Measurements from ENCODE around the gene MLST8.

GRCh38 chr16:2190002-2190658 is 15.1 kb upstream of the MLST8 start:
- TF ChIP-seq CTCF (IDR thresholded peaks at IDR 0.05), result no peak
- no peak for TF ChIP-seq EZH2 (IDR thresholded peaks at IDR 0.05; ENCODE audit: borderline replicate concordance, insufficient read depth, low read depth, low read length, poor library complexity, severe bottlenecking)

Data from B cell (primary cell).